Measurements from ENCODE around the gene OR2AP1.

DNA sequence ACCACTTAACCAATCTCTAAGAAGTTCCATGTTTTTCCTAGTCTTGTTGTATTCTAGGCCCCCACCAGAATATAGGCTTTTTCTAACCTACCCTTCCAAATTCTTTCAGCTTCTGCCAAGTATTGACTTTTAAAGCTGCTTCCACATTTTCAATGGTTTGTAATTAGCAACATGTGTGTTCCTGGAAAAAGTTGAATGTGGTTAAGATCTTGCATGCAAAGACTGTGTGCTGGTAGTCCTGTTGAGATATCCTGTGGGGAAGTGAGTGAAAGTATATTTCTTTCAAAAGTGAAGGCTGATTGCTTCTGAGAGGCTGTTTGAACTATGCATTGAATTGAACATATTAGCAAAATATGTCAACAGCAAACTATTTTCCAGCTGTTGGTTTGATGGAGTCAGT, 23.5 kb upstream of the OR2AP1 start:
- TF ChIP-seq, protein P1, sequence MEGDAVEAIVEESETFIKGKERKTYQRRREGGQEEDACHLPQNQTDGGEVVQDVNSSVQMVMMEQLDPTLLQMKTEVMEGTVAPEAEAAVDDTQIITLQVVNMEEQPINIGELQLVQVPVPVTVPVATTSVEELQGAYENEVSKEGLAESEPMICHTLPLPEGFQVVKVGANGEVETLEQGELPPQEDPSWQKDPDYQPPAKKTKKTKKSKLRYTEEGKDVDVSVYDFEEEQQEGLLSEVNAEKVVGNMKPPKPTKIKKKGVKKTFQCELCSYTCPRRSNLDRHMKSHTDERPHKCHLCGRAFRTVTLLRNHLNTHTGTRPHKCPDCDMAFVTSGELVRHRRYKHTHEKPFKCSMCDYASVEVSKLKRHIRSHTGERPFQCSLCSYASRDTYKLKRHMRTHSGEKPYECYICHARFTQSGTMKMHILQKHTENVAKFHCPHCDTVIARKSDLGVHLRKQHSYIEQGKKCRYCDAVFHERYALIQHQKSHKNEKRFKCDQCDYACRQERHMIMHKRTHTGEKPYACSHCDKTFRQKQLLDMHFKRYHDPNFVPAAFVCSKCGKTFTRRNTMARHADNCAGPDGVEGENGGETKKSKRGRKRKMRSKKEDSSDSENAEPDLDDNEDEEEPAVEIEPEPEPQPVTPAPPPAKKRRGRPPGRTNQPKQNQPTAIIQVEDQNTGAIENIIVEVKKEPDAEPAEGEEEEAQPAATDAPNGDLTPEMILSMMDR (conservative IDR thresholded peaks at IDR 0.05 in 1 of 2, IDR thresholded peaks at IDR 0.05 in 1 of 2; ENCODE audit: low read depth in 1 of 2, low read length in 2 of 2), result no peak
- no peak for TF ChIP-seq EZH2 (IDR thresholded peaks at IDR 0.05; ENCODE audit: low read length, missing control alignments)
